ENCODE data around the gene KANSL2.
"Not testable (repeated sequence)": the region's sequence is repeated elsewhere in the genome, so short reads cannot be mapped to it uniquely, and the experiment has no call there.

KANSL2 gene

GRCh38 chr12:48681710-48682532 is at the start of gene KANSL2:
Gene KANSL2, minus strand, starts transcription at chr12:48682238. Its CDS starts 606 bp downstream, at chr12:48681632.
- DNase-seq (ENCODE audit: low read depth, low spot score), result peak; percentile 94

- DNase-seq (ENCODE audit: low read depth, low spot score), result no peak
Observed at GRCh38 chr12:48728807-48729206, 46.8 kb upstream of the KANSL2 start.

GRCh38 chr12:48720737-48721136 is 38.7 kb upstream of the KANSL2 start:
- DNase-seq (ENCODE audit: low read depth, low spot score), result not testable (repeated sequence)

- DNase-seq (ENCODE audit: low read depth, low spot score), result not testable (repeated sequence)
Observed at GRCh38 chr12:48720171-48720570, 38.1 kb upstream of the KANSL2 start.

- not testable (repeated sequence) for DNase-seq (ENCODE audit: low read depth, low spot score)
Observed at GRCh38 chr12:48719002-48719401, 37.0 kb upstream of the KANSL2 start.

GRCh38 chr12:48717252-48717695 is 35.2 kb upstream of the KANSL2 start:
- no peak for DNase-seq (ENCODE audit: low read depth, low spot score)

- DNase-seq (ENCODE audit: low read depth, low spot score), result peak; percentile 100
Observed at GRCh38 chr12:48716493-48717251, 34.6 kb upstream of the KANSL2 start, which contains the start of gene CCNT1. Gene CCNT1, minus strand, starts transcription at chr12:48716707. Its CDS starts 32 bp downstream, at chr12:48716675.

GRCh38 chr12:48716168-48716492 is 34.1 kb upstream of the KANSL2 start:
- no peak for DNase-seq (ENCODE audit: low read depth, low spot score)

GRCh38 chr12:48712209-48712608 is 30.2 kb upstream of the KANSL2 start:
- no peak for DNase-seq (ENCODE audit: low read depth, low spot score)

GRCh38 chr12:48698822-48699221 is 16.8 kb upstream of the KANSL2 start:
- not testable (repeated sequence) for DNase-seq (ENCODE audit: low read depth, low spot score)

- no peak for DNase-seq (ENCODE audit: low read depth, low spot score)
Observed at GRCh38 chr12:48696626-48697025, 14.6 kb upstream of the KANSL2 start.

- DNase-seq (ENCODE audit: low read depth, low spot score), result no peak
Observed at GRCh38 chr12:48695859-48696258, 13.8 kb upstream of the KANSL2 start.

GRCh38 chr12:48694038-48694437 is 12.0 kb upstream of the KANSL2 start:
- DNase-seq (ENCODE audit: low read depth, low spot score), result no peak

GRCh38 chr12:48693572-48693971 is 11.5 kb upstream of the KANSL2 start:
- no peak for DNase-seq (ENCODE audit: low read depth, low spot score)

GRCh38 chr12:48691826-48692487 is 9.9 kb upstream of the KANSL2 start:
- DNase-seq (ENCODE audit: low read depth, low spot score), result no peak

- DNase-seq (ENCODE audit: low read depth, low spot score), result no peak
Observed at GRCh38 chr12:48690990-48691389, 9.0 kb upstream of the KANSL2 start.

GRCh38 chr12:48690436-48690835 is 8.4 kb upstream of the KANSL2 start:
- DNase-seq (ENCODE audit: low read depth, low spot score), result no peak

- no peak for DNase-seq (ENCODE audit: low read depth, low spot score)
Observed at GRCh38 chr12:48688836-48689235, 6.8 kb upstream of the KANSL2 start.

- DNase-seq (ENCODE audit: low read depth, low spot score), result no peak
Observed at GRCh38 chr12:48687592-48687991, 5.6 kb upstream of the KANSL2 start.

- no peak for DNase-seq (ENCODE audit: low read depth, low spot score)
Observed at GRCh38 chr12:48686615-48687334, 4.7 kb upstream of the KANSL2 start.

GRCh38 chr12:48686037-48686595 is 4.1 kb upstream of the KANSL2 start:
- DNase-seq (ENCODE audit: low read depth, low spot score), result no peak
